ENCODE measurements around the gene ARSG. TPM values are rescaled to one million over a fixed set of nuclear protein-coding genes. Genes with fewer than 3 reads are reported as not detected.
"Not testable (repeated sequence)": the region's sequence is repeated elsewhere in the genome, so short reads cannot be mapped to it uniquely, and the experiment has no call there.

The ARSG gene
- total RNA-seq, 2 donors from 2014 or later = 3.1 to 3.6 TPM

GRCh38 chr17:68327823-68328557, 36.7 kb downstream of the ARSG start:
- Histone ChIP-seq H3K4me3 (no peak overlapping the region), H3K4me1 (no peaks in the 10 kb centered on the region), H3K36me3 (no peaks in the 10 kb centered on the region), H3K9me3 (peaks cover 3 to 16% of the 10 kb centered on the region in 2 donors), H3K27me3 (no peaks in the 10 kb centered on the region), H3K27ac (no peak overlapping the region)
- no peak for DNase-seq (ENCODE audit: low spot score)
- TF ChIP-seq CTCF (IDR thresholded peaks at IDR 0.05) = no peak

GRCh38 chr17:68328676-68329075, 37.4 kb downstream of the ARSG start:
- Histone ChIP-seq H3K27me3 (no peaks in the 10 kb centered on the region), H3K4me3 (no peak overlapping the region), H3K4me1 (no peaks in the 10 kb centered on the region), H3K27ac (no peak overlapping the region), H3K9me3 (peaks cover 3 to 16% of the 10 kb centered on the region in 2 donors), H3K36me3 (no peaks in the 10 kb centered on the region)
- no peak for DNase-seq (ENCODE audit: low spot score)
- TF ChIP-seq CTCF (IDR thresholded peaks at IDR 0.05) = no peak

GRCh38 chr17:68329331-68329730, 38.0 kb downstream of the ARSG start:
- no peaks in the 10 kb centered on the region for H3K27me3 ChIP-seq

GRCh38 chr17:68331932-68332331, 40.6 kb downstream of the ARSG start:
- H3K27ac ChIP-seq; H3K4me3 ChIP-seq; DNase-seq (ENCODE audit: low spot score); H3K36me3 ChIP-seq; H3K4me1 ChIP-seq; H3K27me3 ChIP-seq: not testable (repeated sequence)
- peaks cover 3 to 16% of the 10 kb centered on the region in 2 donors for H3K9me3 ChIP-seq

More at GRCh38 chr17:68329331-68329730, 38.0 kb downstream of the ARSG start:
- Histone ChIP-seq H3K4me1 (no peaks in the 10 kb centered on the region), H3K9me3 (peaks cover 3 to 16% of the 10 kb centered on the region in 2 donors), H3K4me3 (no peak overlapping the region), H3K36me3 (no peaks in the 10 kb centered on the region), H3K27ac (no peak overlapping the region)
- no peak for DNase-seq (ENCODE audit: low spot score)
- TF ChIP-seq CTCF (IDR thresholded peaks at IDR 0.05) = no peak

GRCh38 chr17:68334393-68334792, 43.1 kb downstream of the ARSG start:
- no peak for TF ChIP-seq CTCF (IDR thresholded peaks at IDR 0.05)
- no peak for DNase-seq (ENCODE audit: low spot score)
- Histone ChIP-seq H3K27ac (no peak overlapping the region), H3K36me3 (no peaks in the 10 kb centered on the region), H3K9me3 (peaks cover 3 to 16% of the 10 kb centered on the region in 2 donors), H3K4me3 (no peak overlapping the region), H3K27me3 (no peaks in the 10 kb centered on the region), H3K4me1 (no peaks in the 10 kb centered on the region)

- Histone ChIP-seq H3K36me3 (no peaks in the 10 kb centered on the region), H3K9me3 (no peaks in the 10 kb centered on the region), H3K27me3 (no peaks in the 10 kb centered on the region), H3K4me3 (no peak overlapping the region), H3K4me1 (no peaks in the 10 kb centered on the region), H3K27ac (no peak overlapping the region)
- DNase-seq (ENCODE audit: low spot score) = no peak
- TF ChIP-seq CTCF (IDR thresholded peaks at IDR 0.05) = no peak
These were observed 50.2 kb downstream of the ARSG start for GRCh38 chr17:68341482-68341881.
